Measurements from ENCODE around the gene ATP5IF1.

GRCh38 chr1:28208818-28209441 is 27.0 kb upstream of the ATP5IF1 start:
- TF ChIP-seq GATA2 (IDR thresholded peaks at IDR 0.05; ENCODE audit: low read depth, low read length) (no peak), GATA3 (IDR thresholded peaks at IDR 0.05; ENCODE audit: low read depth, low read length) (no peak)
